H1 (cell line): ENCODE results near the gene PRKCA. TPM values are rescaled to one million over a fixed set of nuclear protein-coding genes. Genes with fewer than 3 reads are reported as not detected.

Experiments
- CTCF ChIA-PET: fragments of 300-600 bp; sonication (Branson Sonifier 250); formaldehyde crosslinking; loops from one replicate; lab custom pipeline; 2021; ENCODE audit not compliant: partially characterized antibody; lab: Charles Lee
- POLR2A ChIA-PET: fragments of 300-600 bp; sonication (Branson Sonifier 250); formaldehyde crosslinking; loops from one replicate; lab custom pipeline; 2021; ENCODE audit warnings: inconsistent platforms; ENCODE audit not compliant: partially characterized antibody; lab: Charles Lee
- DNase-seq, 2 experiments: peaks; one replicate each; pipeline versions ENCODE4 v3.0.0 to v3.0.0-alpha.2; 2010 to 2022; ENCODE audit warnings: low spot score in 2 of 2, low read depth in 1 of 2, mixed read lengths in 1 of 2
- FAIRE-seq: peaks from 2 replicates; lab custom pipeline; 2011; peaks lifted over from hg19 to GRCh38; lab: Jason Lieb, UNC
- H2AFZ ChIP-seq: 2 replicates; pipeline ENCODE4 v1.8.1; 2012; ENCODE audit warnings: low read length, inconsistent platforms
- H2AK5ac ChIP-seq: 2 replicates; pipeline ENCODE4 v1.6.1; 2013; ENCODE audit warnings: low read depth, low read length
- H2BK120ac ChIP-seq: replicated peaks from 2 replicates; pipeline ENCODE3; 2013; ENCODE audit warnings: low read depth, low read length, inconsistent platforms
- H2BK12ac ChIP-seq: 2 replicates; pipeline ENCODE4 v1.6.1; 2013; ENCODE audit warnings: low read depth, low read length
- H2BK15ac ChIP-seq: 2 replicates; pipeline ENCODE4 v1.6.1; 2013; ENCODE audit warnings: low read length
- H2BK20ac ChIP-seq: 2 replicates; pipeline ENCODE4 v1.6.1; 2013; ENCODE audit warnings: low read length
- H2BK5ac ChIP-seq: 2 replicates; pipeline ENCODE4 v1.6.1; 2013; ENCODE audit warnings: low read depth, low read length
- H3K14ac ChIP-seq: 2 replicates; pipeline ENCODE4 v1.6.1; 2013; ENCODE audit warnings: inconsistent platforms; ENCODE audit not compliant: insufficient read length
- H3K18ac ChIP-seq: 2 replicates; pipeline ENCODE4 v1.6.1; 2013; ENCODE audit warnings: low read length; ENCODE audit errors: extremely low read depth
- H3K23ac ChIP-seq: 2 replicates; pipeline ENCODE4 v1.6.1; 2013; ENCODE audit warnings: inconsistent platforms; ENCODE audit not compliant: insufficient read length
- H3K23me2 ChIP-seq: 2 replicates; pipeline ENCODE4 v1.6.1; 2013; ENCODE audit warnings: low read depth, low read length
- H3K27ac ChIP-seq: 2 replicates; pipeline ENCODE4 v1.6.1; 2011; ENCODE audit warnings: low read depth, low read length, inconsistent platforms
- H3K27me3 ChIP-seq, 4 experiments: replicated peaks in 1 of 4; 1 replicate in 1 of 4; 2 replicates in 3 of 4; pipeline versions ENCODE4 v1.6.1 to v1.8.1; 2011 to 2013; ENCODE audit warnings: low read length in 3 of 4, mild to moderate bottlenecking in 3 of 4, inconsistent platforms in 2 of 4, mixed read lengths in 2 of 4, moderate library complexity in 1 of 4; ENCODE audit not compliant: control insufficient read depth in 3 of 4, insufficient read depth in 3 of 4; ENCODE audit errors: extremely low read depth in 1 of 4
- H3K36me3 ChIP-seq, 4 experiments: 2 replicates each; pipeline versions ENCODE4 v1.6.1 to v1.8.1; 2011 to 2013; ENCODE audit warnings: mild to moderate bottlenecking in 4 of 4, low read length in 3 of 4, moderate library complexity in 2 of 4, control low read depth in 1 of 4, inconsistent platforms in 1 of 4; ENCODE audit not compliant: insufficient read depth in 4 of 4, control insufficient read depth in 2 of 4
- H3K4ac ChIP-seq: replicated peaks from 2 replicates; pipeline ENCODE3; 2013; ENCODE audit warnings: low read length, low read depth, mixed read lengths, inconsistent platforms; ENCODE audit not compliant: insufficient read length
- H3K4me1 ChIP-seq, 4 experiments: replicated peaks in 1 of 4; 1 replicate in 1 of 4; 2 replicates in 3 of 4; pipeline versions ENCODE4 v1.6.1 to v1.8.1; 2011 to 2013; ENCODE audit warnings: low read length in 3 of 4, inconsistent platforms in 2 of 4, mixed read lengths in 1 of 4; ENCODE audit not compliant: insufficient read depth in 4 of 4, control insufficient read depth in 3 of 4
- H3K4me2 ChIP-seq, 2 experiments: 2 replicates each; pipeline versions ENCODE4 v1.6.1 to v1.8.1; 2011 to 2013; ENCODE audit warnings: low read depth in 2 of 2, low read length in 2 of 2, control low read depth in 1 of 2, inconsistent platforms in 1 of 2, mild to moderate bottlenecking in 1 of 2; ENCODE audit not compliant: insufficient read depth in 1 of 2
- H3K4me3 ChIP-seq, 4 experiments: fragments of 200-600, 300-600 bp in 1 of 4; sonication (generic), shearing (Covaris generic), sonication (Bioruptor Twin) in 1 of 4; 2 replicates each; pipeline versions ENCODE4 v1.5.1 to v1.8.1; 2011 to 2016; ENCODE audit warnings: low read length in 4 of 4, low read depth in 3 of 4, control low read depth in 2 of 4, inconsistent platforms in 2 of 4, mild to moderate bottlenecking in 2 of 4, mixed read lengths in 1 of 4, moderate library complexity in 1 of 4; ENCODE audit not compliant: insufficient read depth in 2 of 4; ENCODE audit errors: extremely low read depth in 1 of 4
- H3K56ac ChIP-seq: replicated peaks from 2 replicates; pipeline ENCODE3; 2013; ENCODE audit warnings: low read depth, mild to moderate bottlenecking, mixed read lengths, low read length, inconsistent platforms; ENCODE audit not compliant: insufficient read length
- H3K79me1 ChIP-seq: 2 replicates; pipeline ENCODE4 v1.6.1; 2013; ENCODE audit warnings: low read depth, low read length, control low read depth
- H3K79me2 ChIP-seq, 2 experiments: 2 replicates each; pipeline versions ENCODE4 v1.6.1 to v1.8.1; 2012 to 2013; ENCODE audit warnings: low read length in 2 of 2, mild to moderate bottlenecking in 2 of 2, inconsistent platforms in 1 of 2; ENCODE audit not compliant: insufficient read depth in 2 of 2, control insufficient read depth in 1 of 2
- H3K9ac ChIP-seq, 4 experiments: replicated peaks in 1 of 4; 1 replicate in 1 of 4; 2 replicates in 3 of 4; pipeline versions ENCODE4 v1.6.1 to v1.8.1; 2011 to 2013; ENCODE audit warnings: low read depth in 3 of 4, low read length in 3 of 4, control low read depth in 2 of 4, mild to moderate bottlenecking in 2 of 4, moderate library complexity in 2 of 4, inconsistent platforms in 1 of 4; ENCODE audit errors: extremely low read depth in 1 of 4
- H3K9me3 ChIP-seq, 2 experiments: 2 replicates each; pipeline versions ENCODE4 v1.6.1 to v1.8.1; 2012 to 2013; ENCODE audit warnings: mild to moderate bottlenecking in 2 of 2, moderate library complexity in 2 of 2, control low read depth in 1 of 2, inconsistent platforms in 1 of 2, low read depth in 1 of 2, low read length in 1 of 2, mixed read lengths in 1 of 2; ENCODE audit not compliant: insufficient read depth in 2 of 2
- H4K20me1 ChIP-seq, 2 experiments: replicated peaks in 1 of 2; 2 replicates each; pipeline versions ENCODE3 to v1.8.1; 2011 to 2013; ENCODE audit warnings: inconsistent platforms in 2 of 2, low read length in 2 of 2, mild to moderate bottlenecking in 1 of 2; ENCODE audit not compliant: insufficient read depth in 2 of 2, control insufficient read depth in 1 of 2
- H4K5ac ChIP-seq: 2 replicates; pipeline ENCODE4 v1.6.1; 2013; ENCODE audit warnings: low read length, low read depth, mixed read lengths, inconsistent platforms; ENCODE audit not compliant: insufficient read length
- H4K8ac ChIP-seq: 2 replicates; pipeline ENCODE4 v1.8.0; 2013; ENCODE audit warnings: mild to moderate bottlenecking, moderate library complexity, low read length, inconsistent platforms; ENCODE audit not compliant: insufficient read depth; ENCODE audit errors: extremely low read depth
- H4K91ac ChIP-seq: replicated peaks from 2 replicates; pipeline ENCODE3; 2013; ENCODE audit warnings: low read length, mixed read lengths, inconsistent platforms; ENCODE audit not compliant: insufficient read length
- CBX8 ChIP-seq: fragments of 300-800, 300-1000 bp; sonication (generic); IDR thresholded peaks from 2 replicates; pipeline ENCODE4 v1.7.1; 2016; ENCODE audit warnings: low read depth, low read length, borderline replicate concordance
- CTBP2 ChIP-seq: IDR thresholded peaks from 2 replicates; pipeline ENCODE4 v1.7.0; 2011; ENCODE audit warnings: borderline replicate concordance, mild to moderate bottlenecking, moderate library complexity, mixed read lengths, low read length; ENCODE audit not compliant: insufficient read depth, insufficient read length
- CTCF ChIP-seq, 3 experiments: IDR thresholded peaks; 1 replicate in 2 of 3; 2 replicates in 1 of 3; pipeline versions ENCODE4 v1.5.1 to v1.6.1; 2011; ENCODE audit warnings: low read length in 3 of 3, mild to moderate bottlenecking in 3 of 3, inconsistent platforms in 2 of 3, low read depth in 1 of 3, moderate library complexity in 1 of 3; ENCODE audit not compliant: insufficient read depth in 1 of 3; ENCODE audit errors: control extremely low read depth in 1 of 3
- NANOG ChIP-seq: IDR thresholded peaks from 2 replicates; pipeline ENCODE4 v1.6.1; 2011; ENCODE audit warnings: low read length, low read depth, mild to moderate bottlenecking, inconsistent platforms; ENCODE audit not compliant: insufficient read depth, poor library complexity, severe bottlenecking
- TEAD4 ChIP-seq: IDR thresholded peaks from 2 replicates; pipeline ENCODE4 v1.6.1; 2012; ENCODE audit warnings: low read depth, low read length, inconsistent platforms, mixed read lengths
- WGBS, 2 experiments: shearing (Covaris generic) in 1 of 2; methylation state at CpG; one replicate each; pipeline versions ENCODE4 v1.1.6 to v1.1.7; 2013 to 2015; ENCODE audit warnings: low lambda C conversion rate in 2 of 2, mixed read lengths in 2 of 2, inconsistent platforms in 1 of 2, low coverage in 1 of 2, missing lambda C conversion rate in 1 of 2; ENCODE audit not compliant: insufficient replicate concordance in 2 of 2, insufficient coverage in 1 of 2, insufficient read length in 1 of 2; ENCODE audit errors: extremely low coverage in 1 of 2, missing lambda C conversion rate in 1 of 2; 5-methylcytosine and 5-hydroxymethylcytosine counted together
- polyA plus RNA-seq, 7 experiments: library from polyadenylated mRNA; depleted of rRNA in 3 of 7; stranded (reverse) in 5 of 7; unstranded in 2 of 7; fragments of >200 nt in 5 of 7; fragments of 200-250 nt in 2 of 7; gene quantifications; 1 replicate in 5 of 7; 2 replicates in 1 of 7; 4 replicates in 1 of 7; pipeline versions ENCODE4 v1.2.1 to v1.2.3, GENCODE V29; 2011 to 2013; ENCODE audit warnings: missing spikeins in 2 of 7, mixed read lengths in 2 of 7
- total RNA-seq: library from RNA; stranded (reverse); fragmentation: NEBNext Ultra II Directional; extraction: Animal tissue kit (Norgen Biotek cat#: 25700); gene quantifications from 2 replicates; pipeline ENCODE4 v1.2.1, GENCODE V29; 2021

The PRKCA gene
- total and polyA plus RNA-seq, 2 of the 8 experiments (the other 6 are each of a cell fraction or from before 2014, with no cell fraction given) = 5.8 to 17.8 TPM

GRCh38 chr17:66519154-66519553 is 216.7 kb downstream of the PRKCA start:
- no peak for FAIRE-seq
- CTCF ChIA-PET = interaction anchor here (0.9 to 1.1 kb wide), 3 partner anchors 15 to 218 kb away, joined by 3 read pairs; no protein-coding TSS in a partner anchor

More at GRCh38 chr17:66519154-66519553, 216.7 kb downstream of the PRKCA start:
- no peak overlapping the region for H3K4ac ChIP-seq
- no peak overlapping the region for H2BK120ac ChIP-seq
- H3K27me3 ChIP-seq = no peaks in the 10 kb centered on the region
- no peak overlapping the region for H2BK15ac ChIP-seq
- no peak overlapping the region for H3K56ac ChIP-seq
- no peaks in the 10 kb centered on the region for H3K79me1 ChIP-seq
- H3K4me1 ChIP-seq = peaks cover 0 to 5% (median 2%) of the 10 kb centered on the region in 4 experiments; a peak in 2 of 7 replicates
- no peak overlapping the region for H3K4me2 ChIP-seq
- 87% methylated on average over 3 of the region's 3 CpGs; no CpG with 5 or more reads in 1 of the 2 experiments for WGBS, 2 experiments
- H3K4me3 ChIP-seq = no peak overlapping the region
- no peak overlapping the region for H4K8ac ChIP-seq
- H2BK20ac ChIP-seq = no peak overlapping the region
- no peak overlapping the region for H2AFZ ChIP-seq
- POLR2A ChIA-PET = no interaction called here
- no peak overlapping the region for H2AK5ac ChIP-seq
- H4K5ac ChIP-seq = no peak overlapping the region
- H3K9ac ChIP-seq = no peak overlapping the region
- H4K20me1 ChIP-seq = no peaks in the 10 kb centered on the region
- H3K36me3 ChIP-seq = no peaks in the 10 kb centered on the region
- no peak overlapping the region for H2BK5ac ChIP-seq
- H3K23me2 ChIP-seq = no peaks in the 10 kb centered on the region
- DNase-seq = no peak
- no peak overlapping the region for H3K14ac ChIP-seq
- no peak overlapping the region for H4K91ac ChIP-seq
- no peak overlapping the region for H3K27ac ChIP-seq
- no peak overlapping the region for H3K23ac ChIP-seq
- no peak for TF ChIP-seq CBX8
- no peak for TF ChIP-seq CTBP2
- no peak for TF ChIP-seq TEAD4
- TF ChIP-seq NANOG = no peak
- no peak for TF ChIP-seq CTCF (IDR thresholded peaks at IDR 0.05; ENCODE audit: control extremely low read depth in 1 of 3, insufficient read depth in 1 of 3, low read depth in 1 of 3, low read length in 3 of 3)
- H3K79me2 ChIP-seq = no peaks in the 10 kb centered on the region
- H2BK12ac ChIP-seq = no peak overlapping the region
- no peaks in the 10 kb centered on the region for H3K9me3 ChIP-seq
- H3K18ac ChIP-seq = no peak overlapping the region
